ENCODE results near the gene HELZ.

GRCh38 chr17:67246653-67247415 is 1.8 kb upstream of the HELZ start:
- TF ChIP-seq CTCF (IDR thresholded peaks at IDR 0.05 in 8 of 11, conservative IDR thresholded peaks at IDR 0.05 in 3 of 11) (no peak), POLR2AphosphoS5 (IDR thresholded peaks at IDR 0.05) (peak in 1 of 3 donors; percentile 21), POLR2A (IDR thresholded peaks at IDR 0.05) (no peak)
